ENCODE results near the gene ALOX15.

- TF ChIP-seq YY1 (IDR thresholded peaks at IDR 0.05; ENCODE audit: insufficient read depth, insufficient read length): no peak
- no peak for TF ChIP-seq ZNF274 (IDR thresholded peaks at IDR 0.05; ENCODE audit: low read depth, low read length)
These were observed 25.7 kb upstream of the ALOX15 start for GRCh38 chr17:4667166-4667565.
